ENCODE data around the gene SIK1. TPM values are rescaled to one million over a fixed set of nuclear protein-coding genes. Genes with fewer than 3 reads are reported as not detected.
"Not testable (repeated sequence)": the region's sequence is repeated elsewhere in the genome, so short reads cannot be mapped to it uniquely, and the experiment has no call there.

The SIK1 gene
- total and polyA plus RNA-seq, 8 donors = 3.3 to 187 (median 11.3) TPM

DNA sequence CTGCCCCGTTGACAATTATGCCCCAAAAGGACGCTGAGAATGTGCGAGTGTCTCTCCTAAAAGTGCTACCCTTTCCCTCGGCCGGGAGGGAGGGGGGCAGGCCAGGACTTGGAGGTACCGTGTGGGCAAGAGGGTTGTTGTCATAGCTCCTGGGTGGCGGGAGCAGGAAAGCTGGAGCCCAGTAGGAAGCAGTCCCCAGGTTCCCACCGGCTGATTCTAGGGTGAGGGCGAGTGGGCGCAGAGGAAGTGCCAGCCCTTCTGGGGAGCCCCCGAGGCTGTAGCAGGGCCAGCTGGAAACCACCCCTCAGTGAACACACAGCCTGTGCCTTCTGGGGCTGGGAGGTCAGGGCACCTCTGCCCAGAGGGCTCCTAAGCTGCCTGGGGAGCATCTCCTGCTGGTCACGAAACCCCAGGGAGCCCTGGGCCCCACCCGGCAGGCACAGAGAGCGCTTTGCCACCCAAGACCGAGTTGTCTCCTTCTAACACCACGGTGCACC is 47.3 kb downstream of the SIK1 start:
- H3K4me1 ChIP-seq; H3K27me3 ChIP-seq; FAIRE-seq; ATAC-seq; DNase-seq; intact Hi-C loops (cut with DNase I); H3K4me3 ChIP-seq; H3K27ac ChIP-seq; H3K9me3 ChIP-seq; H3K36me3 ChIP-seq: not testable (repeated sequence)
- WGBS, 2 donors = 72% methylated on average over 2 of the region's 16 CpGs; no CpG with 5 or more reads in 1 of the 2 donors

DNA sequence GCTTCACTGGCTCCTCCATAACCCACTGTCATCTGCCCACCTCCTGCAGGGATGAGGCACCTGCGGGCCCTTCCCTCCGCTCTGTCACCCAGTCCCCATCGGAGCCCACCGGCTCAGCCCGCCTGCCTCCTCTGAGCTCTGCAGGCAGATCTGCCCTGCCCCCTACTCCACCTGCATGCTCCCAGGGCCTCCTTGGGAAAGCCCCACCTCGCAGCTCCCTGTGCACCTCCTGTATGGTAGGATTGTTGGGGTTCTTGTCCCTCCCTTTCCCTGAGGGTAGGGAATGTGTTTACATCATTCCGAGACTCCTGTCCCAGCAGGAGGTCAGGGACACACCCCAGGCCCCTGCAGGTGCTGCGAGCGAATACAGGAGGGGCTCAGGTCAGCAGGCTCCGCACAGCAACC is 50.5 kb downstream of the SIK1 start:
- no peaks in the 10 kb centered on the region for H3K27me3 ChIP-seq
- H3K27ac ChIP-seq = no peak overlapping the region
- TF ChIP-seq, protein P1, sequence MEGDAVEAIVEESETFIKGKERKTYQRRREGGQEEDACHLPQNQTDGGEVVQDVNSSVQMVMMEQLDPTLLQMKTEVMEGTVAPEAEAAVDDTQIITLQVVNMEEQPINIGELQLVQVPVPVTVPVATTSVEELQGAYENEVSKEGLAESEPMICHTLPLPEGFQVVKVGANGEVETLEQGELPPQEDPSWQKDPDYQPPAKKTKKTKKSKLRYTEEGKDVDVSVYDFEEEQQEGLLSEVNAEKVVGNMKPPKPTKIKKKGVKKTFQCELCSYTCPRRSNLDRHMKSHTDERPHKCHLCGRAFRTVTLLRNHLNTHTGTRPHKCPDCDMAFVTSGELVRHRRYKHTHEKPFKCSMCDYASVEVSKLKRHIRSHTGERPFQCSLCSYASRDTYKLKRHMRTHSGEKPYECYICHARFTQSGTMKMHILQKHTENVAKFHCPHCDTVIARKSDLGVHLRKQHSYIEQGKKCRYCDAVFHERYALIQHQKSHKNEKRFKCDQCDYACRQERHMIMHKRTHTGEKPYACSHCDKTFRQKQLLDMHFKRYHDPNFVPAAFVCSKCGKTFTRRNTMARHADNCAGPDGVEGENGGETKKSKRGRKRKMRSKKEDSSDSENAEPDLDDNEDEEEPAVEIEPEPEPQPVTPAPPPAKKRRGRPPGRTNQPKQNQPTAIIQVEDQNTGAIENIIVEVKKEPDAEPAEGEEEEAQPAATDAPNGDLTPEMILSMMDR (IDR thresholded peaks at IDR 0.05) = no peak
- ATAC-seq (no peak), DNase-seq (peak in 2 of 6 donors; percentile 42 to 52), FAIRE-seq (no peak)
- H3K36me3 ChIP-seq = no peaks in the 10 kb centered on the region
- 81% methylated on average over 10 of the region's 10 CpGs for WGBS, 2 donors
- no peaks in the 10 kb centered on the region for H3K9me3 ChIP-seq
- H3K4me1 ChIP-seq = no peaks in the 10 kb centered on the region
- H3K4me3 ChIP-seq = no peak overlapping the region
- intact Hi-C loops (cut with DNase I) = no loop called here

DNA sequence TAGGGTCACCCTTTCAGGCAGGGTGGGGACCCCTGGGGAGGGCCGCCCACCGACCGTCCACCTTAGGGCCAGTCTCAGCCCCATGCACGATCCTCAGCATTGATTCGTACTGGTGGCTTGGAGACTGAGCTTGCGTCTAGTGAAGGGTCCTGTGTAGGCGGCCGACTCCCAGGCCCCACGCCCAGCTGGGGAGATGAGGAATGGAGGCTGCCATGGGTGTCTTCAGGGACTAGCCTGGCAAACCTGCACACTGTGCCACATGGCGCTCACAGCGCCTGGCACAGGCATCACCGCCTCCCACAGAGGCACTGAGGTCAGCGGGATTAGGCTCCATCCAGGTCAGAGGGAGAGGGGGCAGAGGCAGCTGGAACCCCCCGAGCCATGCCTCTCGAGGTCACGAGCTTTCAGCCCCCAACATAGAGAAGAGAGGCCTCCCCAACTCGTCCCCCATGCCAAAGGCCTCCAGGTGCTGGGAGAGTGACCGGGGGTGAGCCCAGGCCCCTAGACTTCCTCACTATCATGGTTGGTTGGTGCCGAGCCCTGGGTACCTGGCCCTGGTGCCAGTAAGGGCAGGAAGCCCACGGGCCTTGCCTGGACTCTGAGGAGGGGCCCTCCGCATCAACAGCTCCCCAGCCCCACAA is 51.0 kb downstream of the SIK1 start:
- Histone ChIP-seq H3K4me1 (no peaks in the 10 kb centered on the region), H3K27ac (no peak overlapping the region), H3K36me3 (no peaks in the 10 kb centered on the region), H3K9me3 (no peaks in the 10 kb centered on the region), H3K27me3 (no peaks in the 10 kb centered on the region), H3K4me3 (no peak overlapping the region)
- ATAC-seq = peak in 1 of 4 donors; percentile 12
- intact Hi-C loops (cut with DNase I) = no loop called here
- FAIRE-seq = no peak
- peak in 1 of 6 donors; percentile 52 for DNase-seq
- WGBS, 2 donors = 80 to 86% methylated on average over 21 of the region's 21 CpGs
- TF ChIP-seq, protein P1 (IDR thresholded peaks at IDR 0.05) = no peak

DNA sequence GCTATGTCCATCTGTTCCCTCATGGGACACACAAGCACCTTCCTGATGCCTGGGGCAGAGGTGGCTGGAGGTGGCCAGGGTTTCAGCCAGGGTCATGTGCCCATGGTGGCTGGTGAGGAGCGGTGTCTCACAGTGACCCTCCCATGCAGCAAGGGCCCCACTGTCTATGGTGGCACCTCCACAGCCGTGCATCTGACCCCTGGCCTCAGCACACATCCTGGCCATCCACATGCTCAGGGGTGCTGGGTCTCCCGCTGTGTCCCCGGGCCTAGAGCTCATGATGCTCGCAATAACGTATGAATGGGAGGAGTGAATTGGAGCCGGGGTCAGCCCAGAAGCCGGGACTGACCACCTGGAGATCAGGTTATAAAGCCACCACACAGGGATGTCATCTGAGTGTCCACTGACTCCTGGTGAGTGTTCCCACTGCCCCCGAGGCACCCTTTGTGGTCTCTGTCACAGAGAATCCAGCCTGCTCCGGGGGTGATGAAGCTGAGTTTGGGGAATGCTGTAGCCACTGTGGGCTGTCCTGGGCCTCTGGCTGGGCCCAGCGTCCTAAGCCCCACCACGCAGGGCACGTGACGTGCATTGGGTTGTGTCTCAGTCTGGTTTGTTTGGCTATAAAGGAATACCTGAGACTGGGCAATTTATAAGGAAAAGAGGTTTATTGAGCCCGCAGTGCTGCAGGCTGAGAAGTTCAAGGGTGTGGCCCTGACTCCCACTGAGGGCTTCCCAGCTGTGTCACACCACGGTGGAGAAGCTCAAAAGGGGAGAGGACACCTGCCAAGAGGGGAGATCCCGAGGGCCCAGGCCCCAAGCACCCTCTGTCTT is 51.7 kb downstream of the SIK1 start:
- TF ChIP-seq, protein P1 (IDR thresholded peaks at IDR 0.05) = no peak
- H3K36me3 ChIP-seq = no peaks in the 10 kb centered on the region
- H3K4me3 ChIP-seq = no peak overlapping the region
- H3K4me1 ChIP-seq = no peaks in the 10 kb centered on the region
- ATAC-seq = no peak
- peak in 2 of 6 donors; percentile 41 to 49 for DNase-seq
- H3K27ac ChIP-seq = no peak overlapping the region
- no peaks in the 10 kb centered on the region for H3K9me3 ChIP-seq
- H3K27me3 ChIP-seq = no peaks in the 10 kb centered on the region
- no peak for FAIRE-seq
- intact Hi-C loops (cut with DNase I) = no loop called here
- 83 to 89% methylated on average over 17 of the region's 17 CpGs for WGBS, 2 donors

DNA sequence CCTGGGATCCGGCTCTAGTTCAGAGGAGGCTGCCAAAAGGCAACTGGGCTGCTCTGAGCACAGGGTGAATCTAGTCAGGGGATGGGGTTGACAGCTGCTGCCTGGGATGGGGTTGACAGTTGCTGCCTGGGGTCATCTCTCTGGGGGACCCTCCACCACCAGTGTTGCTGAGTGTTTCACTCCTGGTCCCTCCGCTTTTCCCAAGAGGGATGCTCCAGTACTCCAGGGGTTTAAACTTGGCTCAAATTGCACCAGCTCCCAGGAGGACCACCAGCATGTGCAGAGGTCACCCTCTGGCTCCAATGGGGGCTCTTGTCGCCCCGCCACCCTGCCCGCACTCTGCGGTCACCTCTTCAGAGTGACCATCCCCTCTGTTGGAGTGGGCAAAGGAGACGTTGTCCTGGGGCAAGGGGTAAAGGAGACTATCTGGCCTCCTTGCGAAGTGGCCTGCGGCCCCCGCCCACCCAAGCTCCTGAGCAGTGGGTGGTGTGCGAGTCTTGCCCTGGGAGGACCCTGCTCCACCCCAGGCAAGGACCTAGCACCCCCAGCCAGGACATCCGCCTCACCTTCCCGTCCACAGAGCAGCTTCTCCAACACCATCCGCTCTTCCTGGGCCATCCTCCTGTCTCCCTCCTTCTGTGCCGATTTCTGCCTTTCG is 52.6 kb downstream of the SIK1 start:
- DNase-seq = peak in 2 of 6 donors; percentile 36 to 54
- no peak overlapping the region for H3K27ac ChIP-seq

More for the DNA sequence above, 52.6 kb downstream of the SIK1 start:
- no peaks in the 10 kb centered on the region for H3K27me3 ChIP-seq
- FAIRE-seq = no peak
- no peak for ATAC-seq
- H3K9me3 ChIP-seq = no peaks in the 10 kb centered on the region
- intact Hi-C loops (cut with DNase I) = no loop called here
- no peaks in the 10 kb centered on the region for H3K4me1 ChIP-seq
- no peak overlapping the region for H3K4me3 ChIP-seq
- WGBS, 2 donors = 88 to 91% methylated on average over 16 of the region's 16 CpGs
- H3K36me3 ChIP-seq = no peaks in the 10 kb centered on the region
- TF ChIP-seq, protein P1 (IDR thresholded peaks at IDR 0.05) = no peak
